ENCODE data around the gene NR4A1. TPM values are rescaled to one million over a fixed set of nuclear protein-coding genes. Genes with fewer than 3 reads are reported as not detected.
A peak's percentile ranks its signal among the peaks of the same experiment; 100 is the strongest.

The NR4A1 gene
- total RNA-seq, 1 donor from 2014 or later: 21.7 TPM

DNA sequence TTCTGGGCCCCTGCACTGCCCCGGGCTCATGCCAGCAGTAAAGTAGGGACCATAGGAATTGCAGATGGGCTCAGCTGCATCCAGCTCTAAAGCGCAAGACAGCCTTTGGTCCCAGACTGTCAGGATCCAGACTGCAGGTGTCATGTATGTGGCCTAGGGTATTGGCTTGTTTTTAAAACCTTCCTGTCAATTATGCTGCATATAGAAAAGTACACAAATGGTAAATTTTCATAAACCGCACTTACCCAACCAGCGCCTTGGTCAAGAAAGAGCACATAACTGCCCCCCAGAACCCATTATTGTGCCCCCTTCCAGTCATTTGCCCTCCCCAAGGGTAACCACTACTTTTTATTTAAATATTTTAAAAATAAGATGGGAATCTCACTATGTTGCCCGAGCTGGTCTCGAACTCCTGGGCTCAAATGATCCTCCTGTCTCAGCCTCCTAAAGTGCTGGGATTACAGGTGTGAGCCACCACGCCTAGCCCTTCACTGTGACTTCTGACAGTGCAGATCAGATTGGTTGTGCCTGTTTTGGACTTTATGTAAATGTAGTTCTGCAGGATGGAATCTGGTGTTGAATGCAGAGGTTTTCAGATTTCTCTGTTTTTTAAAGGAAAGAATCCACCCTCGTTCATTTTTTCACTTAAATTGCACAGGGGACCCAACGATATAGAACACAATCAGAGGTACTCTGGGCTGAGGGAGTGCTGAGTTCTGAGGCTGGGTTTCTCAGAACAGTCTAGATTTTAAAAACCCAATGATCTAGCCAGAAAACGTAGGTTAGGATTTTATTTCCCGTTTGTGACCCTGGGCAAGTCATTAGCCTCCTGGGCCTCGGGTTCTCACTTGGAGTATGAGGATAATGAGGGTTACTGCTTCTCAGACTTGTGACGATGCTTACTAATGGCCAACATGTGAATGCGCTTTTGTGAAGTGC, 6.7 kb downstream of the NR4A1 start:
- TF ChIP-seq, protein P1, sequence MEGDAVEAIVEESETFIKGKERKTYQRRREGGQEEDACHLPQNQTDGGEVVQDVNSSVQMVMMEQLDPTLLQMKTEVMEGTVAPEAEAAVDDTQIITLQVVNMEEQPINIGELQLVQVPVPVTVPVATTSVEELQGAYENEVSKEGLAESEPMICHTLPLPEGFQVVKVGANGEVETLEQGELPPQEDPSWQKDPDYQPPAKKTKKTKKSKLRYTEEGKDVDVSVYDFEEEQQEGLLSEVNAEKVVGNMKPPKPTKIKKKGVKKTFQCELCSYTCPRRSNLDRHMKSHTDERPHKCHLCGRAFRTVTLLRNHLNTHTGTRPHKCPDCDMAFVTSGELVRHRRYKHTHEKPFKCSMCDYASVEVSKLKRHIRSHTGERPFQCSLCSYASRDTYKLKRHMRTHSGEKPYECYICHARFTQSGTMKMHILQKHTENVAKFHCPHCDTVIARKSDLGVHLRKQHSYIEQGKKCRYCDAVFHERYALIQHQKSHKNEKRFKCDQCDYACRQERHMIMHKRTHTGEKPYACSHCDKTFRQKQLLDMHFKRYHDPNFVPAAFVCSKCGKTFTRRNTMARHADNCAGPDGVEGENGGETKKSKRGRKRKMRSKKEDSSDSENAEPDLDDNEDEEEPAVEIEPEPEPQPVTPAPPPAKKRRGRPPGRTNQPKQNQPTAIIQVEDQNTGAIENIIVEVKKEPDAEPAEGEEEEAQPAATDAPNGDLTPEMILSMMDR (IDR thresholded peaks at IDR 0.05; ENCODE audit: unreplicated experiment): no peak
- Mint-ChIP-seq H3K36me3 (ENCODE audit: insufficient read depth) (no peaks in the 10 kb centered on the region), H3K27me3 (no peaks in the 10 kb centered on the region), H3K4me1 (ENCODE audit: low read depth) (no peaks in the 10 kb centered on the region), H3K27ac (no peak overlapping the region), H3K4me3 (ENCODE audit: low read depth) (no peak overlapping the region), H3K9me3 (ENCODE audit: low read depth) (no peaks in the 10 kb centered on the region)
- no peak for DNase-seq (ENCODE audit: low spot score, unreplicated experiment)

GRCh38 chr12:52058631-52059361, 7.6 kb downstream of the NR4A1 start:
- no peaks in the 10 kb centered on the region for H3K9me3 Mint-ChIP-seq (ENCODE audit: low read depth)
- TF ChIP-seq, protein P1 (IDR thresholded peaks at IDR 0.05; ENCODE audit: unreplicated experiment): no peak
- DNase-seq (ENCODE audit: low spot score, unreplicated experiment): no peak
- peaks cover 3% of the 10 kb centered on the region for H3K27me3 Mint-ChIP-seq
- H3K36me3 Mint-ChIP-seq (ENCODE audit: insufficient read depth): no peaks in the 10 kb centered on the region
- H3K4me1 Mint-ChIP-seq (ENCODE audit: low read depth): peaks cover 3% of the 10 kb centered on the region
- H3K4me3 Mint-ChIP-seq (ENCODE audit: low read depth): no peak overlapping the region
- no peak overlapping the region for H3K27ac Mint-ChIP-seq

- H3K4me3 Mint-ChIP-seq (ENCODE audit: low read depth): no peak overlapping the region
- H3K27ac Mint-ChIP-seq: no peak overlapping the region
- TF ChIP-seq, protein P1 (IDR thresholded peaks at IDR 0.05; ENCODE audit: unreplicated experiment): no peak
- H3K4me1 Mint-ChIP-seq (ENCODE audit: low read depth): peaks cover 3% of the 10 kb centered on the region
- peaks cover 3% of the 10 kb centered on the region for H3K27me3 Mint-ChIP-seq
- DNase-seq (ENCODE audit: low spot score, unreplicated experiment): no peak
- no peaks in the 10 kb centered on the region for H3K9me3 Mint-ChIP-seq (ENCODE audit: low read depth)
- no peaks in the 10 kb centered on the region for H3K36me3 Mint-ChIP-seq (ENCODE audit: insufficient read depth)
Measured at GRCh38 chr12:52059582-52060497, 8.6 kb downstream of the NR4A1 start.

DNA sequence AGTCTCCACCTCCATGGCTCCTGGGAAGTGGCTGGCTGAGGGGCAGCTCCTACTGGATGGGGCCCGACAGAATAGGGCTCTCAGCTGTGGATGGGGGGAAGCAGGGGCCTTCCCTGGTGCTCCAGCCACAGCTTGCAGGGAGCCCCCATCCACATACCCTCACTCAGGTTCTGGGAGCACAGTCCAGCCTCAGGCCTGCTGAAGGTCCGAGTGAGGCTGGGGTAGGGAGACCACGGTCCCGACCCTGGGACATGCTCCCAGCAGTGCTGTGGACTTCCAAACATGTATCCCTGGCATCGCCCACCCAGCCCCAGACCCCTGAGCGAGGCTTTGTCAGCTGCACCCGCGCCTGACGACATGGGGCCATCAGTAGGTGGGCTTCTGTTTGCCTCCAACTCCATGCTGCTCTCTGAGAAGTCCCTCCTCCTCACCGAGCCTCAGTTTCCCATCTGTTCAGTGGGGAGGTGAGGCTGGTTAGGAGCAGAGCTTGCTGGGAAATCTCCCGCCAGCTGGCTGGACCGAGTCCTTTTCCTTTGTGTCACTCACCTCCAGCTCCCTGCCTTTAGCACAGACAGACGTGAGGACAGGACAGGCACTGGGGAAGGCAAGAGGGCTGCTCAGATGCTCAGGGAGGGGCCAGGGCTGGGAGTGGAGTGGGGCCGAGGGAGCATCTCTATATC, 9.4 kb downstream of the NR4A1 start:
- H3K27me3 Mint-ChIP-seq: peaks cover 9% of the 10 kb centered on the region
- H3K27ac Mint-ChIP-seq: peak overlapping the region; percentile 71
- H3K4me3 Mint-ChIP-seq (ENCODE audit: low read depth): no peak overlapping the region
- no peaks in the 10 kb centered on the region for H3K36me3 Mint-ChIP-seq (ENCODE audit: insufficient read depth)
- TF ChIP-seq, protein P1 (IDR thresholded peaks at IDR 0.05; ENCODE audit: unreplicated experiment): no peak
- no peaks in the 10 kb centered on the region for H3K9me3 Mint-ChIP-seq (ENCODE audit: low read depth)
- H3K4me1 Mint-ChIP-seq (ENCODE audit: low read depth): peaks cover 3% of the 10 kb centered on the region
- no peak for DNase-seq (ENCODE audit: low spot score, unreplicated experiment)

All from progenitor cell of endocrine pancreas (in vitro differentiated cells).